Activated T-cell treated with anti-CD3 and anti-CD28 coated beads, Interleukin-2, amount 50 U/mL, for 4 hours (primary cell): ENCODE data around the gene FAM171A2. TPM values are rescaled to one million over a fixed set of nuclear protein-coding genes. Genes with fewer than 3 reads are reported as not detected.
"Not testable (repeated sequence)": the region's sequence is repeated elsewhere in the genome, so short reads cannot be mapped to it uniquely, and the experiment has no call there.

Experiments used
- ATAC-seq, 2 donors: fragments of 200-7000 bp; cut with Tn5 transposase; one replicate each; pipeline ENCODE4 v1.10.0; 2021
- DNase-seq: peaks from one replicate; pipeline ENCODE4 v3.0.0-alpha.2; 2020
- H3K27me3 Mint-ChIP-seq: one replicate; pipeline ENCODE4 v1.8.0; 2021; ENCODE audit warnings: low read depth, mixed read lengths
- H3K36me3 Mint-ChIP-seq: one replicate; pipeline ENCODE4 v1.8.0; 2022; ENCODE audit warnings: mixed read lengths; ENCODE audit not compliant: insufficient read depth
- H3K4me1 Mint-ChIP-seq: one replicate; pipeline ENCODE4 v1.8.0; 2021; ENCODE audit warnings: low read depth, mixed read lengths
- H3K4me3 Mint-ChIP-seq: one replicate; pipeline ENCODE4 v1.8.0; 2021; ENCODE audit warnings: mild to moderate bottlenecking, moderate library complexity, mixed read lengths
- H3K9me3 Mint-ChIP-seq: one replicate; pipeline ENCODE4 v1.8.0; 2021; ENCODE audit warnings: mixed read lengths
- total RNA-seq, 3 donors: library from RNA; stranded (reverse); gene quantifications; one replicate each; pipeline ENCODE4 v1.2.1, GENCODE V29; 2021

FAM171A2 gene
- total RNA-seq, result under 1 TPM; 0.24 to 0.33 (median 0.27) TPM

DNA sequence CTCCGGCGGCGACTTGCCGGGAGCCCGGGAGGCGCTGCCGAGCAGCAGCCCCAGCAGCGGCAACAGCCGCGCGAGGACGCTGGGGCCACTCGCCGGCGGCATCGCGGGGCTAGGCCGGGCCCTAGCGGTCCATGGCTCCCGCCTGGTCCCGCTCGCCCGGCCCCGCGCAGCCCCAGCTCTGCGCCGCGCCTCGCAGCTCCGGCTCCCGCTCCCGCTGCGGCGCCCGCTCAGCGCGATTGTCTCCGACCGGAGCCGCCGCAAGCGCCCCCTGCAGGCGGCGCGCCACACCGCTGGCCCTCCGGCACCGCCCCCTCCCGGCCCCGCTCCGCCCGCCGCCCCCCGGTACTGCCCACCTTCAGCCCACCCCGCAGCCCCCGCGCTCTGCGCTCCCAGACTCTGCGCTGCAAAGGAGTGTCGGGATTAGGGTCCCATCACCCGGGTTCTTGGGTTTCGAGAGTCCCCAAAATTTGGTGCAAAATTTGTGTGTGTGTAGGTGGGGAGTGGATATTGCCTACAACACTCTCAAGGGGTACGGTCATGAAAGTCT, at the start of gene FAM171A2:
FAM171A2 (minus strand) TSS at position 241 of the 547 bp plus-strand sequence; CDS start at position 102, 139 bp downstream.
- peak within 1 kb of the TSS; percentile 72 for H3K4me3 Mint-ChIP-seq
- peaks cover 10% of the 10 kb centered on the region for H3K4me1 Mint-ChIP-seq
- ATAC-seq, result peak; percentile 95 to 96
- H3K9me3 Mint-ChIP-seq, result no peaks in the 10 kb centered on the region
- H3K27me3 Mint-ChIP-seq, result peaks cover 38% of the 10 kb centered on the region
- peak; percentile 60 for DNase-seq
- H3K36me3 Mint-ChIP-seq, result no peaks in the 10 kb centered on the region

DNA sequence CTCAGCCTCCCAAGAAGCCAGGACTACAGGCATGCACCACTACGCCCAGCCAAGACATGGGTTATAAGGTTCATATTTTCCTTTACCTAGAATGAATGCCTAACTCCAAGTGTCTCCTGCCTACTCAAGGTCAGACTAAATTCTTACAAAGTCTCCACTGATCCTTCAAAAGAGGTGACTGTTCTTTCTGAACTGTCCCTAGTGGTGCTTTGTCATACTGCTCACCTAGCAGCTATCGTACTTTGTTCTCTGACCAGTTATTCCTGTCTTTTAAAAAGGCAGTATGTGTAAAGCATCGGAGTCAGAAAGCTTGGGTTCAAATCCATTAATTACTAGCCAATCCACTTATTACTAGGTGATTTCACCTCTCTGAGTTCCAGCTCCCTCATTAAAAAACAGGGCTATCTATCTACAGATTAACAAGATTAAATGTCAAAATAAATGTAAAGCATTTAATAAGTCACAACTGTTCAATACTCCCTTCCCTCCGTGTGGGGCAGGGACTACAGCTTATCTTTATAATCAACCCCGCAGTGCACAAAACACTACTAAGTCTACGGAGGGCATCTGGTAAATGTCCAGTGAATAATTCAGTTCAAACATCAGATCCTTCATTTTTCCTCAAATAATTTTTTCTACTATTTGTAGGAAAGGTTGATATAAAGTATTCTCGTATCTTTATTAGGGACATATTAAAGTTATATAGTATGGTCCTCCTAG, 45.8 kb upstream of the FAM171A2 start:
- ATAC-seq (no peak), DNase-seq (no peak)
- H3K9me3 Mint-ChIP-seq, result no peaks in the 10 kb centered on the region
- H3K4me1 Mint-ChIP-seq, result no peaks in the 10 kb centered on the region
- no peak overlapping the region for H3K4me3 Mint-ChIP-seq
- H3K36me3 Mint-ChIP-seq, result peaks cover 16% of the 10 kb centered on the region
- no peaks in the 10 kb centered on the region for H3K27me3 Mint-ChIP-seq

DNA sequence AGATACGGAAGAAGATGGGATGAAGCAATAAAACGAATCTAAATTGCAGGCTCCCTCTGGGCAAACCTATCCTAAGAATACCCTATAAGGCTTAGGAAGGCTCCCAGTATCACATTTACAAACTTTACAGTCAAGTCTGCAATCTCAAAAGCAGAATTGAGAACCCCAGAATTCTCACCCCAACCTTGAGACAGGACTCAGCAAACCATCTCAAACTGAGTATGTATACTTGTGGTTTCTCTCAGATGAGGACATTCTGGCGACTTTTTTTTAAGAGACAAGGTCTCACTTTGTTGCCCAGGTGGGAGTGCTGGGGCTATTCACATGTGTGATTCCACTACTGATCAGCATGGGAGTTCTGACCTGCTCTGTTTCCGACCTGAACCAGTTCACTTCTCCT, 45.1 kb upstream of the FAM171A2 start:
- ATAC-seq (no peak), DNase-seq (no peak)
- Mint-ChIP-seq H3K4me3 (no peak overlapping the region), H3K36me3 (peaks cover 18% of the 10 kb centered on the region), H3K9me3 (no peaks in the 10 kb centered on the region), H3K4me1 (no peaks in the 10 kb centered on the region), H3K27me3 (no peaks in the 10 kb centered on the region)

DNA sequence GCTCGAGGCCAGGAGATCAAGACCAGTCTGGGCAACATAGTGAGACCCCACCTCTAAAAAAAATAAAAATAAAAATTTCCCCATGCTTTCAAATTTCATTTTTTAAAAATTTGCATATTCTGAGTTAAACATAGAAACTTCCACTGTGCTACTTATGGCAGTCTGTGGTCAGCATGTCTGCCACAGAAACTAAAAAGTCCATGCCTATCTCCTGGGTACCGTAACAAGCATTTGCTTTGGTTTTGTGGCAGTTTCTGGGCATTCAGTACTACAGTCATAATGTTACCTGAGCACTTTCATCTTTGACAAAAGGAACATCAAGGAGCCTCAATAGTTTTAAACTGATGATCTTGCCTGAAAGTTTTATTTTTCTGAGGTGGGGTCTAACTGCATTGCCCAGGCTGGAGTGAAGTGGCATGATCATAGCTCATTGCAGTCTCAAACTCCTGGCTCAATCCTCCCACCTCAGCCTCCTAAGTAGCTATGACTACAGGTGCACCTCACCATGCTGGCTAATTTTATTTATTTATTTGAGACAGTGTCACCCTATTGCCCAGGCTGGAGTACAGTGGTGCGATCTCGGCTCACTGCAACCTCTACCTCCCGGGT, 39.0 kb upstream of the FAM171A2 start:
- DNase-seq, result no peak
- Mint-ChIP-seq H3K36me3 (peaks cover 47% of the 10 kb centered on the region), H3K27me3 (no peaks in the 10 kb centered on the region), H3K9me3 (no peaks in the 10 kb centered on the region), H3K4me1 (no peaks in the 10 kb centered on the region), H3K4me3 (no peak overlapping the region)
- peak in 1 of 2 donors; percentile 53 for ATAC-seq

DNA sequence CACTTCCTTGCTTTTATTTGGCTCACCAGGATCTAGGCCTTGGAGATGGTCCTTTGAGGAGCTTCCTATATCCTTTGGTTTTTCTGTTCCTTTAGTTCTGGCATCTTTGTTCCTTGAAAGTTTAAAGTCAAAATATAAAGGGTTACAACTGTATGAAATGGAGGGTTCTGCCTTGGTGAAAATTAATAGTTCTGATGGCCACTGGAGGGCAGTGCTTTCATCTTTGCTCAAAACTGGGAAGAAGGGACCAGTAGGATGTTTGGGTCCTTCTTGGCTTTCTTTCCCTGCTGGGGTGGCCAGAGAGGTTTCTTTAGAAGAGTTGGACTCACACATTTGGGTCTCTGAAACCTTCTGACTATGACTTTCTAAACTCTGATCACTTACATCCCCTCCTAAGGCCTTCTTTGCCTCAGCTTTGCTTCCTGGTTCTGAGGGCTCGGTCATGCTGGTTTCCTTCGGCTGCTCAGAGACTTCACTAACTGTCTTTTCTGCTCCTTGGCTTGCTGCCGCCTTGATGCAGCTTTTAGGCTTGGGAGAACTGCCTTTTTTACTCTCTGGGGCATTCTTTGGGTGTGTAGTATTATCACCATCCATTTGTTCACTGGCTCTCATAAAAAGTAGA, 36.7 kb upstream of the FAM171A2 start:
- ATAC-seq (no peak), DNase-seq (no peak)
- peaks cover 48% of the 10 kb centered on the region for H3K36me3 Mint-ChIP-seq
- no peaks in the 10 kb centered on the region for H3K4me1 Mint-ChIP-seq
- no peaks in the 10 kb centered on the region for H3K27me3 Mint-ChIP-seq
- H3K4me3 Mint-ChIP-seq, result no peak overlapping the region
- H3K9me3 Mint-ChIP-seq, result no peaks in the 10 kb centered on the region

DNA sequence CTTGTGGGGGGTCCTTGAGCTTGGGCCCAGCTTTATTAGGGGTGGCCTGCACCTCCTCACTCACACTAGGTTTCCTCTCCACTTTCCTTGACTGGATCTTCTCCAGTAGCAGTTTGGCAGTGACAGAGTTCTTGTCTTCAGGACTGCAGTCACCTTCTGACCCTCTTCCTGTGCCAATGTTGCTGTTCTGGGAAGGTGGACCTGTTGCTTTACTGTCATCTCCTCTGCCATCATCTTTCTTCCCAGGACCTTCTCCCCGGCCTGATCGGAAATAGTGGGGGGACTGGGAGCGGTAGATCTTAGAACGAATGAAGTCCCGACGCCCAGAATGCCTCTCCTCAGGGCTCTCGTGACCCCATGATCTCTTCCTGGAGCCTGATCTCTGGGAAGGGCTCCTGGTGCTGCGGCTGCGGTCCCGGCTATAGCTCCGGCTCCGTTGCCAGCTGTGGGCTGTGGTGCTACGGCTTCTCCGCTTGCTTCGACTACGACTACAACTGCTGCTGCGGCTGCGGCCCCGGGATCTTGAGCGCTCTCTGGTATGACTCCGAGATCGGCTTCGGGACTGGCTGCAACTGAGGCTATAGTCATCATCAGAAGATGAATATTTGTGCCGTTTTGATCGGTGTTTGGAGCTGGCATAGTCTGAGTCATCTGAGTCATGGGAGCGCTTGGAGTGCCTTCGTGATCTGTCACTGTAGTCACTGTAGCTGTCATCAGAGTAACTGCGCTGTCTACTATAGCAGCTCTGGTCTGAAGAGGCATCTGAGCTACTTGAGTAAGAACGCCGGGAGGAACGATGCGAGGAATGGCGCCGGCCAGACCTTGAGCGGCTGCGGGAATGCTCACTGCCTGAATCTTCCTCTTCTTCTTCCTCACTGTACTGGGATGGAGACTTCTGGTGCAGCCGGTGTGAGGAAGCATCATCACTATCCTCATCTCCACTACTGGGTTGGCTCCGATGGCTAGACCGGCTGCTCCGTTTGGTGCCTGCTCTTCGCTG, 35.3 kb upstream of the FAM171A2 start:
- Mint-ChIP-seq H3K9me3 (no peaks in the 10 kb centered on the region), H3K4me1 (no peaks in the 10 kb centered on the region), H3K36me3 (peaks cover 45% of the 10 kb centered on the region), H3K4me3 (no peak overlapping the region), H3K27me3 (no peaks in the 10 kb centered on the region)
- DNase-seq, result no peak
- no peak for ATAC-seq

DNA sequence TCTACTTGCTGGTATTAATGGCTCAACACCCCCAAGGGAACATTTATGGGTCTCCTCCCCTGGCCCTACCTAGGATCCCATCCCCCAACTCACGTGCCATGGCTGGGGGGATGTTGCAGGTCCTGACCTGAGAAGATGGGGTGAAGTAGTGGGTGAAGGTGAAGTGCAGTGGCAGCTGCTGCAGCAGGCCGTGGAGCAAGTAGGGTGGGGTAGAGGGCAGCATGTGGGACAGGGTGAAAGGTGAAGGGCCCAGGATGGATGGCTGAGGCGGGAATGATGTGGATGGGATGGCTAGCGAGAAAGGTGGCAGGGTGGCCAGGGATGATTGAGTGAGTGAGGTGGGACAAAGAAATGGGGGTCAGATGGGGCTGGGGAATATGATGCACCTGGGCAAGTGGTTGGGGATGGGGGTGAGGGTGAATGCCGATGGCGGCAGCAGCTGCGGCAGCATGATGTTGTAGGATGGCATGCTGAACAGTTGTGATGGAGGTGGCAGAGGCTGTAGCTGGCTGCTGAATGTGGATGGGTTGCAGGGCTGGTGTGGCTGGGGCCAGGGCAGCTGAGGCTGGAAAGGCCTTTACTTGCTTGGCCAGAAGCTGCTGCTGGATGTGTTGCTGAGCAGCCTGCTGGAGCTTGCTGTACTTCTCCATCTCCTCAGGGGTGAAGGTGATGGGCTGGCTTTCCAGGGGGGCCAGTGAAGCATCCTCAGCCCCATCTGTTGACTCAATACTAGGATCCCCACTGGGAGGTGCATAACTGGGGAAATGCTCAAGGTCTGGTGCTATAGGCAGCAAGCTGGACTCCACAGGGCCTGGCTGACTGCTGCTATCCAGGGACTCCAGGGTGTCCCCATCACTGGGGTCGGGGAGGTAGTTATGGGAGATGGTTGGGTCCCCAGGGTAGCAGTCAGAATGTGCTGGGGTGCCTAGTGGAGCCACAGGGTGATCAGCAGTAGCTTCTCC, 34.1 kb upstream of the FAM171A2 start:
- H3K4me3 Mint-ChIP-seq, result no peak overlapping the region
- H3K9me3 Mint-ChIP-seq, result no peaks in the 10 kb centered on the region
- H3K36me3 Mint-ChIP-seq, result peaks cover 42% of the 10 kb centered on the region
- peaks cover 4% of the 10 kb centered on the region for H3K4me1 Mint-ChIP-seq
- DNase-seq (no peak), ATAC-seq (no peak)
- H3K27me3 Mint-ChIP-seq, result no peaks in the 10 kb centered on the region

DNA sequence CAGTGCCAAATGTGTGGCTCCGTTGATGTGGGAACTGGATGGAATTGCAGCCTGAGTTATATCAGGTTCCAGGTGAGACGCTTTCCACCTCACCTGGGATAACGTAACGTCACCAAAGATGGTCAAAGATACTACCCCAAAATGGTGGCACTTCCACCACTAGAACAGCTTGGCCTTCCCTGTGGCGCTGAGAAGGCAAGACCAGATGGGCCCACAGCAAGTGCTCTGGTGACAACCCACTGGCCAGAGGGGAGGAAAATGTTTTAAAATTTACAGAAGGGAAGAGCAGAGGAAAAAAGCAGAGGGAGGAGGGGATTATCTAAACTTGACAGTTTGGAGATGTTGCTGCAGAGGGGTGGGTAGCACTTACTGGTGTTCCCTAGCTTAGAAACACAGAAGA, 33.3 kb upstream of the FAM171A2 start:
- H3K36me3 Mint-ChIP-seq, result peaks cover 39% of the 10 kb centered on the region
- ATAC-seq (no peak), DNase-seq (no peak)
- no peaks in the 10 kb centered on the region for H3K27me3 Mint-ChIP-seq
- no peaks in the 10 kb centered on the region for H3K9me3 Mint-ChIP-seq
- no peak overlapping the region for H3K4me3 Mint-ChIP-seq
- peaks cover 4% of the 10 kb centered on the region for H3K4me1 Mint-ChIP-seq

DNA sequence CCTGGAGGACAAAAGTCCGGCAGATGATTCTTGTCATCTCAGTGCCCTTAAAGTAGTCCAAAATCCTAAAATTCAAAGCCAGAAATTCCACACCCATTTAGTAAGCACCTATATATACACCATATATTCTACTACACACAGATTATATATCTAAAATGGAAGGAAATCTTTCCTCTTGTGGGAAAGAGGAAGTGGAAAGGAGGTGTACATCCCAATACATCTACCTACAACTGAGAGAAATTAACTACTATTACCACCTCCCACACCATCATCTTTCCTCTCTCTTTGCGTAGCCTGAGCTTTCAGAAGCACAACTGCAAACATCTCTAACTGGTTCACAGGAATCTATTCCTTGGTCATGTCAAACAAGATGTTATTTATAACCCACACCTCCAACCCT, 31.2 kb upstream of the FAM171A2 start:
- Mint-ChIP-seq H3K4me3 (no peak overlapping the region), H3K36me3 (peaks cover 28% of the 10 kb centered on the region), H3K27me3 (no peaks in the 10 kb centered on the region), H3K4me1 (peaks cover 6% of the 10 kb centered on the region), H3K9me3 (no peaks in the 10 kb centered on the region)
- DNase-seq (no peak), ATAC-seq (no peak)

DNA sequence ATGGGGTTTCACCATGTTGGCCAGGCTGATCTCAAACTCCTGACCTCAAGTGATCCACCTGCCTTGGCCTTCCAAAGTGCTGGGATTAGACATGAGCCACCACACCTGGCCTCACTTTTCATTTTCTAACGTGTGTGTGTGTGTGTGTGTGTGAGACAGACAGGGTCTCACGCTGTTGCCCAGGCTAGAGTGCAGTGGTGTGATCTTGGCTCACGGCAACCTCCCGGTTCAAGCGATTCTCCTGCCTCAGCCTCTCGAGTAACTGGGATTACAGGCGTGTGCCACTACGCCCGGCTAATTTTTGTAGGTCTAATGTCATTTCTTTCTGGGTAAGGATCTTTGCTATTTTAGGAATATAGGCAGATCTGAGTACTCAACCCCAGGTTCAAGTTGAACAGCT, 30.5 kb upstream of the FAM171A2 start:
- Mint-ChIP-seq H3K4me1 (peaks cover 11% of the 10 kb centered on the region), H3K36me3 (peaks cover 20% of the 10 kb centered on the region)
- DNase-seq, ATAC-seq, H3K9me3 Mint-ChIP-seq, H3K27me3 Mint-ChIP-seq, H3K4me3 Mint-ChIP-seq: not testable (repeated sequence)

DNA sequence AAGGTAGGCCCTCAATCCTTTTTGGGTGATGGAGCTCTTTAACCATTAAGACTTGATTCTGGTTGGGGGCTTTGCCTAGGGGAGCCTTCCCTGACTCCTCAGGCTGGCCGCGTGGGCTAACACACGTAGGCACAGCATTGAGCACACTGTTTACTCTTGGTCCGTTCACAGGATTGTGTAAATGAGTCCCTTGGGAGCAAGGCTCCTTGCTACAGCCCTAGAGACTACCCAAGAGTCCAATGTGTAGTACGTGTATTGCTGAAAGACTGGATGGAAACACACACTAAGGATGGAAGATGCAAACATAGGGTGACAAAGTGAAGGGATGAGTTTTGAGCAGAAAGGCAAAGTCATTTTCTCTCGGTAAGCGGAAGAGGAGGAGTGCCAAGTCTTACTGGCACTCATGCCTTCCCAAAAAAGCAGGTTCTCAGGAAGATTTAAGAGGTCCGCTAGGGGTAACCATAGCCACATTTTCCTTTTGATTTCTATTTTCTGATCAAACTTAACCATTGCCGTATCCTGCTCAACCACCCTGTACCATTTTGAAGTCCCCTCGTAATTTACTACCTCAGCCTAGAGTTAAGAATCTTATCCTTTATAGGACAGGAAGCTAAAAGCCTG, 26.7 kb upstream of the FAM171A2 start:
- no peak for DNase-seq
- no peaks in the 10 kb centered on the region for H3K9me3 Mint-ChIP-seq
- H3K4me3 Mint-ChIP-seq, result no peak overlapping the region
- ATAC-seq, result no peak
- no peaks in the 10 kb centered on the region for H3K36me3 Mint-ChIP-seq
- peaks cover 8% of the 10 kb centered on the region for H3K27me3 Mint-ChIP-seq
- peaks cover 17% of the 10 kb centered on the region for H3K4me1 Mint-ChIP-seq

DNA sequence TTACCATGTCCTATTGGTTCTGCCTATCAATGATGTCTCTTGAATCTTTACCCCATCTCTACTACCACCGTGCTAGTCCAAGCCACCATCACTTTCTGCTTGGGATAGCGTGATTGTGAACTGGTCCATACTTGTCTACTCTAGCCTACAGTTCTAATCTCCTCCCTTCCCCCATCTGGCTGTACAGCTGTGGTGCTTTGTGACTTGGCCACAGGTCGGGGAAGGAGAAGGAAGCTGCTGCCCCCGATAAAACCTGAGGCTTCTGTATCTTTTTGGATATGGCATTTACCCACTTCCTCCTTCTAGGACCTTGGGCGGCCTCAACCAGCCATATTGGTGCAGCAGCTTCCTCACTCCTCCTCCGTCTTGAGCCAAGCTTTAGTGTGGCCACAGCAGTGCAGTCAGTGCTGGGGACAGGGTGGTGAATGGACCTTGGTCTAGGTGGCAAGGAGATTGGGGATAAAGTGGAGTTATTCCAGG, 26.1 kb upstream of the FAM171A2 start:
- no peaks in the 10 kb centered on the region for H3K9me3 Mint-ChIP-seq
- H3K4me1 Mint-ChIP-seq, result peaks cover 19% of the 10 kb centered on the region
- DNase-seq (no peak), ATAC-seq (no peak)
- H3K4me3 Mint-ChIP-seq, result no peak overlapping the region
- peaks cover 10% of the 10 kb centered on the region for H3K27me3 Mint-ChIP-seq
- H3K36me3 Mint-ChIP-seq, result no peaks in the 10 kb centered on the region
